Astrocyte (in vitro differentiated cells and primary cell): ENCODE measurements around the gene PUM2. TPM values are rescaled to one million over a fixed set of nuclear protein-coding genes. Genes with fewer than 3 reads are reported as not detected.

Source experiments
- DNase-seq: peaks from one replicate; pipeline ENCODE4 v3.0.0-alpha.2; 2010; ENCODE audit warnings: low read depth
- FAIRE-seq: peaks from 2 replicates; lab custom pipeline; 2011; peaks lifted over from hg19 to GRCh38; lab: Jason Lieb, UNC
- H2AFZ ChIP-seq: 2 replicates; pipeline ENCODE4 v1.6.0; 2012; ENCODE audit warnings: low read depth, low read length, inconsistent platforms
- H3K27ac ChIP-seq: 2 replicates; pipeline ENCODE4 v1.5.1; 2011; ENCODE audit warnings: low read depth, low read length, inconsistent platforms
- H3K27me3 ChIP-seq: 2 replicates; pipeline ENCODE4 v1.6.0; 2011; ENCODE audit warnings: low read length, inconsistent platforms; ENCODE audit not compliant: insufficient read depth
- H3K36me3 ChIP-seq: 2 replicates; pipeline ENCODE4 v1.5.1; 2011; ENCODE audit warnings: low read length, inconsistent platforms; ENCODE audit not compliant: insufficient read depth
- H3K4me1 ChIP-seq: 2 replicates; pipeline ENCODE4 v1.5.1; 2011; ENCODE audit warnings: low read length, inconsistent platforms; ENCODE audit not compliant: insufficient read depth
- H3K4me2 ChIP-seq: 2 replicates; pipeline ENCODE4 v1.6.0; 2012; ENCODE audit warnings: low read length, inconsistent platforms
- H3K4me3 ChIP-seq: 2 replicates; pipeline ENCODE4 v1.5.1; 2011; ENCODE audit warnings: low read depth, mild to moderate bottlenecking, low read length, inconsistent platforms; ENCODE audit not compliant: insufficient read depth
- H3K79me2 ChIP-seq: 2 replicates; pipeline ENCODE4 v1.6.0; 2012; ENCODE audit warnings: mild to moderate bottlenecking, low read length, inconsistent platforms; ENCODE audit not compliant: insufficient read depth
- H3K9ac ChIP-seq: 2 replicates; pipeline ENCODE4 v1.6.0; 2012; ENCODE audit warnings: mild to moderate bottlenecking, low read length, inconsistent platforms
- H3K9me3 ChIP-seq: 2 replicates; pipeline ENCODE4 v1.5.1; 2012; ENCODE audit warnings: low read depth, mild to moderate bottlenecking, low read length, inconsistent platforms; ENCODE audit not compliant: insufficient read depth
- H4K20me1 ChIP-seq: 2 replicates; pipeline ENCODE4 v1.6.0; 2012; ENCODE audit warnings: low read length, inconsistent platforms; ENCODE audit not compliant: insufficient read depth
- H3K27ac Mint-ChIP-seq: one replicate; pipeline ENCODE4 v1.8.0; 2021; ENCODE audit warnings: mild to moderate bottlenecking, mixed read lengths; ENCODE audit not compliant: unreplicated experiment
- H3K27me3 Mint-ChIP-seq: one replicate; pipeline ENCODE4 v1.8.0; 2021; ENCODE audit warnings: low read depth, mixed read lengths; ENCODE audit not compliant: unreplicated experiment
- H3K36me3 Mint-ChIP-seq: one replicate; pipeline ENCODE4 v1.8.0; 2021; ENCODE audit warnings: low read depth, mixed read lengths; ENCODE audit not compliant: unreplicated experiment
- H3K4me1 Mint-ChIP-seq: one replicate; pipeline ENCODE4 v1.8.0; 2021; ENCODE audit warnings: low read depth, mixed read lengths; ENCODE audit not compliant: unreplicated experiment
- H3K4me3 Mint-ChIP-seq: one replicate; pipeline ENCODE4 v1.8.0; 2021; ENCODE audit warnings: mild to moderate bottlenecking, moderate library complexity, mixed read lengths; ENCODE audit not compliant: unreplicated experiment
- H3K9me3 Mint-ChIP-seq: one replicate; pipeline ENCODE4 v1.8.0; 2021; ENCODE audit warnings: mild to moderate bottlenecking, mixed read lengths; ENCODE audit not compliant: unreplicated experiment
- EZH2 ChIP-seq: IDR thresholded peaks from 2 replicates; pipeline ENCODE4 v1.6.1; 2012; ENCODE audit warnings: mild to moderate bottlenecking, low read length, inconsistent platforms; ENCODE audit not compliant: insufficient read depth
- total RNA-seq: library from RNA; stranded (reverse); gene quantifications from 2 replicates; pipeline ENCODE4 v1.2.1, GENCODE V29; 2021
- TF ChIP-seq, protein P1 (sequence below): IDR thresholded peaks from 2 replicates; pipeline ENCODE4 v1.5.1; 2011; ENCODE audit warnings: low read depth, mild to moderate bottlenecking, inconsistent platforms, low read length, moderate library complexity; ENCODE audit not compliant: insufficient read depth

The PUM2 gene
- total RNA-seq, 1 donor from 2014 or later = 69.4 TPM

- peaks cover 18% of the 10 kb centered on the region for H3K36me3 ChIP-seq
These were observed 33.4 kb downstream of the PUM2 start for GRCh38 chr2:20317197-20317596.

DNA sequence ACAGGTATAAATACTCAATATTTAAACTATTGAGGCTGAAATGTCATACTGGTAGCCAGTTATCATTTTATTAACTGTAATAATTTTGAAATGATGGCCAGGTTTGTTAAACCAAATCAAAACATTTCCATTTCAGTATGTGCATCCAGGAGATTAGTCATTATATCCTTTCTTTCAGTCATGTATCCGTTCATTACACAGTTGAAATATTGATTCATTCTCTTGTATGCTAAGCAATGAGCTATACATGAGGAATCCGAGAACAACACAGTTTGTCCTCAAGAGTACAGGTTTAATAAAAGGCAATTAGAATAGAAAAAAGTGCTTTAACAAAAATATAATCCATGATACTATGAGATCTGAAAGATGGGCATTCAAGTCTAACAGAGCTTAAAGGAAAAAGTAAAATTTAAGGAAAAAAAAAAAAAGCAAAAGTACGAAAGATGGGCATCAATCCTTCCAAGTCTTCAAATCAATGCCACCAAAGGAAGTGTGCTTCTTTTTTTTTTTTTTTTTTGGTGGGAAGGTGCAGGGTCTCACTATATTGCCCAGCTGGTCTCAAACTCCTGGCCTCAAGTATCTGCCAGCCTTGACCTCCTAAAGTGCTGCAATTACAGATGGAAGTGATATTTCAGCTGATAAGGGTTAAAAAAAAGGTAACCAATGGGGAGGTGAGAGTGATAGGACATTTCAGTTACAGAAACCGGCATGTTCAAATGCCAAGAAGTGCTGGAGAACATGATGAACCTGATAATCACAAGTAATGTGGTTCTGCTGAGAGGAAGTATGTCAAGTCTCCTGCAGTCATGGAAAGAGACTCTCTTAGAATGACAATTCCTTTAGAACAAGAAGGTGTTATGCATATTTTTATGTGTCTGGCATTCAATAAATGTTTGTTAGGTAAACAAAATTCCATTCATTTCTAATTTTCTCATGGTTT lies 35.8 kb downstream of the PUM2 start:
- peaks cover 33% of the 10 kb centered on the region for H4K20me1 ChIP-seq
- H3K27me3 Mint-ChIP-seq = no peaks in the 10 kb centered on the region
- no peak overlapping the region for H3K4me3 ChIP-seq
- FAIRE-seq (no peak), DNase-seq (peak; percentile 20)
- no peaks in the 10 kb centered on the region for H3K27me3 ChIP-seq
- H3K4me1 ChIP-seq = peaks cover 7% of the 10 kb centered on the region
- no peaks in the 10 kb centered on the region for H3K9me3 Mint-ChIP-seq
- peaks cover 67% of the 10 kb centered on the region for H3K79me2 ChIP-seq
- H2AFZ ChIP-seq = no peak overlapping the region
- H3K36me3 ChIP-seq = peaks cover 25% of the 10 kb centered on the region
- peaks cover 4% of the 10 kb centered on the region for H3K4me1 Mint-ChIP-seq
- H3K4me3 Mint-ChIP-seq = no peak overlapping the region
- no peak overlapping the region for H3K27ac ChIP-seq
- no peak overlapping the region for H3K9ac ChIP-seq
- peak overlapping the region; percentile 11 for H3K4me2 ChIP-seq
- no peaks in the 10 kb centered on the region for H3K9me3 ChIP-seq
- TF ChIP-seq, protein P1, sequence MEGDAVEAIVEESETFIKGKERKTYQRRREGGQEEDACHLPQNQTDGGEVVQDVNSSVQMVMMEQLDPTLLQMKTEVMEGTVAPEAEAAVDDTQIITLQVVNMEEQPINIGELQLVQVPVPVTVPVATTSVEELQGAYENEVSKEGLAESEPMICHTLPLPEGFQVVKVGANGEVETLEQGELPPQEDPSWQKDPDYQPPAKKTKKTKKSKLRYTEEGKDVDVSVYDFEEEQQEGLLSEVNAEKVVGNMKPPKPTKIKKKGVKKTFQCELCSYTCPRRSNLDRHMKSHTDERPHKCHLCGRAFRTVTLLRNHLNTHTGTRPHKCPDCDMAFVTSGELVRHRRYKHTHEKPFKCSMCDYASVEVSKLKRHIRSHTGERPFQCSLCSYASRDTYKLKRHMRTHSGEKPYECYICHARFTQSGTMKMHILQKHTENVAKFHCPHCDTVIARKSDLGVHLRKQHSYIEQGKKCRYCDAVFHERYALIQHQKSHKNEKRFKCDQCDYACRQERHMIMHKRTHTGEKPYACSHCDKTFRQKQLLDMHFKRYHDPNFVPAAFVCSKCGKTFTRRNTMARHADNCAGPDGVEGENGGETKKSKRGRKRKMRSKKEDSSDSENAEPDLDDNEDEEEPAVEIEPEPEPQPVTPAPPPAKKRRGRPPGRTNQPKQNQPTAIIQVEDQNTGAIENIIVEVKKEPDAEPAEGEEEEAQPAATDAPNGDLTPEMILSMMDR = no peak
- no peak for TF ChIP-seq EZH2
- no peak overlapping the region for H3K27ac Mint-ChIP-seq
- peaks cover 5% of the 10 kb centered on the region for H3K36me3 Mint-ChIP-seq

More at GRCh38 chr2:20317197-20317596, 33.4 kb downstream of the PUM2 start:
- Histone ChIP-seq H3K4me3 (no peak overlapping the region), H2AFZ (no peak overlapping the region), H3K9me3 (no peaks in the 10 kb centered on the region), H4K20me1 (peaks cover 47% of the 10 kb centered on the region), H3K27ac (no peak overlapping the region), H3K4me2 (no peak overlapping the region), H3K9ac (no peak overlapping the region), H3K27me3 (no peaks in the 10 kb centered on the region), H3K79me2 (peaks cover 80% of the 10 kb centered on the region), H3K4me1 (peaks cover 7% of the 10 kb centered on the region)
- no peaks in the 10 kb centered on the region for H3K9me3 Mint-ChIP-seq
- peaks cover 6% of the 10 kb centered on the region for H3K36me3 Mint-ChIP-seq
- H3K27ac Mint-ChIP-seq = no peak overlapping the region
- H3K4me3 Mint-ChIP-seq = no peak overlapping the region
- TF ChIP-seq EZH2 = no peak
- TF ChIP-seq, protein P1 = no peak
- H3K27me3 Mint-ChIP-seq = no peaks in the 10 kb centered on the region
- H3K4me1 Mint-ChIP-seq = peaks cover 11% of the 10 kb centered on the region
- FAIRE-seq (no peak), DNase-seq (no peak)

GRCh38 chr2:20313659-20314058 lies 37.0 kb downstream of the PUM2 start:
- peaks cover 5% of the 10 kb centered on the region for H3K36me3 Mint-ChIP-seq
- no peak overlapping the region for H3K9ac ChIP-seq
- no peaks in the 10 kb centered on the region for H3K27me3 Mint-ChIP-seq
- H3K4me3 ChIP-seq = no peak overlapping the region
- DNase-seq = no peak
- H3K36me3 ChIP-seq = peaks cover 26% of the 10 kb centered on the region
- no peak overlapping the region for H3K4me2 ChIP-seq
- H3K4me1 ChIP-seq = peaks cover 7% of the 10 kb centered on the region
- H3K9me3 Mint-ChIP-seq = no peaks in the 10 kb centered on the region
- H2AFZ ChIP-seq = no peak overlapping the region
- peaks cover 4% of the 10 kb centered on the region for H3K4me1 Mint-ChIP-seq
- no peaks in the 10 kb centered on the region for H3K9me3 ChIP-seq
- peaks cover 26% of the 10 kb centered on the region for H4K20me1 ChIP-seq
- no peak overlapping the region for H3K27ac Mint-ChIP-seq
- no peak overlapping the region for H3K27ac ChIP-seq
- no peaks in the 10 kb centered on the region for H3K27me3 ChIP-seq
- no peak for FAIRE-seq
- no peak for TF ChIP-seq EZH2
- TF ChIP-seq, protein P1 = no peak
- H3K79me2 ChIP-seq = peaks cover 62% of the 10 kb centered on the region
- no peak overlapping the region for H3K4me3 Mint-ChIP-seq
